NCI-H1417 (cell line): ENCODE results near the gene RGPD5.
"Not testable (repeated sequence)": the region's sequence is repeated elsewhere in the genome, so short reads cannot be mapped to it uniquely, and the experiment has no call there.

Source experiments
- DNase-seq, 3 experiments: peaks; one replicate each; lab custom pipeline; 2025; lab: John Stamatoyannopoulos, UW

RGPD5 gene

DNA sequence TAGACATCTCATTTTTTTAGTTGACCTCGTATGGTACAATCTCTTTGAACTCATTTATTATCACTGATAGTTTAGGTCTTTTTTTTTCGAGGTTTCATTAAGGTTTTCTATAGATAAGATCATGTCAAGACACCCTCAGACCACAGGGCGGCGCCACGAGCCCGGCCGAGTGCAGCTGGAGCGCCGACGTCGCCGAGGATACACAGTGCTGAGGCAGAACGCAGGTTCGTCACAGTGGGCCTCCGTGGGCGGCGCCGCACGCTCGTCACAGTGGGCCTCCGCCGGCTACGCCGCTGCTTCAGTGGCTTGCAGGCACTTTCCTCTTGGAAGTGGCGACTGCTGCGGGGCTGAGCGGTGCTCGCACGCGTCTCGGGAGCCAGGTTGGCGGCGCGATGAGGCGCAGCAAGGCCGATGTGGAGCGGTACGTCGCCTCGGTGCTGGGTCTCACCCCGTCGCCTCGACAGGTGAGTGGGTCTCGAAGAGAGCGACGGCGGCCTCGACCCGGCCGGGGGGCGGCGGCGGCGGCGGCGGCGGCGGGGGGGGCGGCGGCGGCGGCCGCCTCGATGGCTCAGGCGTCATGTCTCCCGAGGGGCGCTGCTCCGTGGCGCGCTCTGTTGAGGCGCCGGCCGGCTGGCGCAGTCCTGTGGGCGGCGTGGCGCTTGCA, at the start of gene RGPD5:
Gene RGPD5, plus strand, starts transcription at position 232 of the 664 bp plus-strand sequence. Its CDS starts 161 bp downstream, at position 393.
- DNase-seq, result not testable (repeated sequence)

DNA sequence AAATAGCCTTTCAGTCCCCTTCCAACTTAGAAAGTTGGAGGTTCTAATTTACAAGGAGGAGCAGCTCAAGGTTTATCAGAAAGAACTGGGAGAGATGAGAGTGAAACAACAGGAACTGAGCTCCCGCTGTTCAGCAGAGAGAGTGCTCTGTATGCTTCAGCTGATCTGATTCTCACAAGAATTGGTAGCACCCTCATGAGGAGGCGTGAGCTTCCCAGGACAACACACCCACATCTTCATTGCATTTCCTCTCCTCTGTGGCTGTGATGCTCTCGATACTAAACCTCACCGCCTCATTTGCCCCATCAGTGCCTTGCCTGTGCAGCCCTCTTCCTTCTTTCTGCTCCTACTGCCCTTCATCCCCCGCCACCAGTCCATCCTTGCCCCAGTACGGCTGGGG, 42.5 kb upstream of the RGPD5 start:
- not testable (repeated sequence) for DNase-seq

DNA sequence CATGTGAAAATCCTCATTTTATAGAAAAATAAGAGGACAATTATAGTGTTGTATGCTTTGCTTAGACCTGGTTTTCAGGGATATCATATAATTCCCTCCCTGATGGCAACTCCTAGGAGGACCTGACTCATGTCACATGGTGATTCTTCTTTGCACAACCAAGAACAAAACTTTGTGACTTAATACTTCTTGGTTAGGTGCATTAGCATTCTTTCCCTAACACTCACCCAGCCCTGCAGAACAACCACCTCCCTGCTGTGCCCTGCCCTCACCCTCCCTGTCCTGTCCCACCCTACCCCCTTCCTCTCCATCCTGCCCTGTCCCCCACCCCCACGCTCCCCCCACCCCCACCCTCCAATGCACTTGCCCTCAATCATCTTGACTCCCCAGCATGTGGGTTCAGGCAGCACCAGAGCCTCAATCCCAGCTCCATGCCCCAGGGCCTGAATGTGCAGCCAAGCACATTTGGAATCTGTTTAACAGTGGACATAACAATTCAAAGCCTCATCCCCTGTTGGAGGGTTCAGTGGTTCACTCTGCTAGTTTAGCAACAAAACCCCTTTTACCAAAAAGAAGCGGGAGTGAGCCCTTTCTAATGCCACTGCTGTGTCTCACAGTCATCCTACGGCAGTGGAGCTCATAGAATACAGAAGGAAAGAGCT, 36.8 kb upstream of the RGPD5 start:
- not testable (repeated sequence) for DNase-seq

DNA sequence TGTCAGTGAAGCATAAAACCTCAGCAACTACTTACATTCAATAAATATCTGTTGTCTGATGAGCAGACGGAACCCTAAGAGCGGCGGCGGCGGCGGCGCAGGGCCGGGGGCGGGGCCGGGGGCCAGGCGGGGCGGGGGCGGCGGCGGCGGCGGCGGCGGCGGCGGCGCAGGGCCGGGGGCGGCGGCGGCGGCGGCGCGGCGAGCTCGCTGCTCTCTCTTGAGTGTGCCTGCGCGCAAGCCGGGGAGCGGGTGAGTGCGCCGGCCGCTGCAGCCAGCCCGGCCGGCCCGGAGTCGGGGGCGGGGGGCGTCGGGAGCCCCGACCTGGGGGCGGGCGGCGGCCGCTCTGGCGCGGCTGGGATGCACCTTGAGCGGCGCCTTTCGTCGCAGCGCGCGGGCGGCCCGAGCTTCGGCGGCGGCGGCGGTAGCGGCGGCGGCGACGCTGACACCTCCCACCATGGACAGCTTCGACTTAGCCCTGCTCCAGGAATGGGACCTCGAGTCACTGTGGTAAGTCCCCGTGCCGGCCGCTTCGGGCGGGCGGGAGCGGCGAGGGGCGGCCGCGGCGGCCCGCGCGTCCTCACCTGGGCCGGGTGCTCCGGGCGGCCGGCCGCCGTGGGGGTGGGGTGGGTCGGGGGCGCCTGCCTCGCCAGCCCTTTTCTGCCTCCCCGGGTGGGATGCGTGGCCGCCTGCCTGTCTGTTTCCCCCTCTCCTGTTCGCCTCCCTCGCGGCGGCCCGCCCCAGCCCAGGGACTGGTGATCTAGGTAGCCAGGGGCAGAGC, 33.7 kb upstream of the RGPD5 start:
- not testable (repeated sequence) for DNase-seq

DNA sequence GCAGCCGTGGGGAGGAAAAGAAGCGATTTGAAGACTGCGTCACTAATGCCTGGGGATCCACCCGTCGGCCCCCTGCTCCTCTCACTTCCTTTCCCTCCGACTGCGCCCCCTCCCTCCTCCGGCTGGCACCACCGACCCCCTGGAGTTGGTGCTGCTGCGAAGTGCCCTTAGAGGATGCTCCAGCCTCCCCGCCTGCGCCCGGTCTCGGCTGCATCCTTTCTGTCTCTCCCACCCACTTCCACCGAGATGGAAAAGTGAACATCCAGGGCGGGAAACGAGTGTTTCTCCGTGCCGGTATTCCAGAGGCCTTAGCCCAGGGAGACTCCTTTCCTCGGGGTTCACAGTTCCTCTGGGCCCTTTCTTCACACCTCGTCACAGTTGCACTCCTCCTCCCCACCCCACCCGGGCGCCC, 33.1 kb upstream of the RGPD5 start:
- not testable (repeated sequence) for DNase-seq

DNA sequence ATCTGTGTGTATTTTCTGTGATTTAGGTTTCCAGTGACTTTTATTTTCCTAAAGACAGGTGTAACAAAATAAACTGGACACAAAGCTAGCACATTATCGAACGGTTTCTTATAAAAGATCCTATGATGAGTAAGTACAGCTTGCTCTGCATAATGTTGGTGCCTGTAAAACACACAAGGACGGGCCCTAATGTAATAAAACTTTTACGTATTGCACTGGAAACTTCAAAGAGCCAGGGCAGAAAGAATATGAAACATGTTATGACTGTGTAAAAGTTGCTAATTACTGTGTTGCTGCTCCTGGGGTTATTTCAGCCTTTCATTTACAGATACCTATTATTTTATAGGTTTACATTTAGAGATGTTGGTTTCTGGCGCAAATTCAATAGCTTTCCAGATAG, 32.1 kb upstream of the RGPD5 start:
- not testable (repeated sequence) for DNase-seq

DNA sequence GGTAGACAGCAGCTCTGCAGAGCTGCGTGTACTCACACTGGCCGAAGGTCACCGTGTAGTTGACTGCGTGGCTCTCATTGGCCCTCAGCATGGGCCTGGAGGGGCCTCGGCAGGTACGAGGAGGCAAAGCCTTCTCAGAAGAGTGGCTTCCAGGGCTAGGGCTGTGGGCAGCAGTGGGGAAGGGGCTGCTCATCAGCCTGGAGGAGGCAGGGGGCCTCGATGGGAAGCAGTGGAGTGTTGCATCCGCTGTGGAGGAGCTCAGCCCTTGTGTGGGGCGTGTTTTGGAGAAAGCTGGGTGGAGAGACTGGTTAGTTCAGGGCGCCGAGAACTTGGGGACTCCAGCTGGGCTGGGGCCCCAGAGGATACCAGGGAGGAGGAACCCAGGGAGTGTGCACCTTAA, 28.0 kb upstream of the RGPD5 start:
- DNase-seq, result not testable (repeated sequence)

DNA sequence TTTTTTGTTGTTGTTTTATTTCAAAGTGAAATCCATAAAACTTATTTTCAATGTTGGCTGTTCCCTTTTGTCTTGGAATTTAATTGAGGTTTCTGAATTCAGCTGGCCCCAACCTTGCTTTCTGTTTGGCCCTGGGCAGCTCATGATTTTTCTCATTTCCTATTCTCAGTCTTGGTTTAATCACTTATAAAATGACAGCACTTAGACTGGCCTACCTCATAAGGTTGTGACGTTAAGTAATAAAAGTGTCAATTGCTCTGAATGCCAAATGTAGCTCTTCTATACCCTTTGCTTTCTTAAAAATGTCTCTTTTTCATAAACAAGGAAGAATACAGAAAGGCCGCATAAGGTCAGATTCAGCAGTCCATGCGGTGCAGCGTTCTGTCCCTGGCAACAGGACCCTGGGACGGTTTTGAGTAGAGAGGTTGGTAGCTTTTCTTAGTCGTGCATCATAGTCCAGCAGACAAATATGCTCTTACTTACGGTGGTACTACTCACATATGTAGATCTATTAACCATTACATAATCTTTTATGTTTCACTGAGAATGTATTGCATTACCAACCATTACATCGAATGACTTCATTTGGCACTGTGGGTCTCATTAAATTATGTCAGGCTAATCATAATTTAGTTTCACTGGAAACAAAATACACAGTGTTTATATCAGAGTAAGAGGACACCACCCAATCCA, 27.1 kb upstream of the RGPD5 start:
- DNase-seq, result not testable (repeated sequence)

DNA sequence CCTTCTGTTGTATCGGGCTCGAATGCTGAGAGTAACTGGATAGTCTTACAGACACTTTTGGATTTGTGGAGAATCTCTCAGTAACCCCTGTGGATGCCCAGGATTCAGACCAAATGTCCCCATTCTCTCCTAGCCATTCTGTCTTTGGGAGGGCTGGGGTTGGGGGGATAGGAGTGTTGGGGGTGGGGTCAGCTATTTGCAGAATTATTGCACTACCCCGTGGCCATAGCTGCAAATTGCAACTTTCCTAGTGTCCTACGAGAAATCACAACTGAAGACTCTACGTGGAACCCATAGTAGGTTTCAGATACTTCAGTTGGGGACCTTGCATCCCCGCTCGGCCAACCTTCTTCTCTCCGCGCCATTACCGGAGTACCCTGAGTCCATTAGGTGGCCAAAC, 25.2 kb upstream of the RGPD5 start:
- not testable (repeated sequence) for DNase-seq

DNA sequence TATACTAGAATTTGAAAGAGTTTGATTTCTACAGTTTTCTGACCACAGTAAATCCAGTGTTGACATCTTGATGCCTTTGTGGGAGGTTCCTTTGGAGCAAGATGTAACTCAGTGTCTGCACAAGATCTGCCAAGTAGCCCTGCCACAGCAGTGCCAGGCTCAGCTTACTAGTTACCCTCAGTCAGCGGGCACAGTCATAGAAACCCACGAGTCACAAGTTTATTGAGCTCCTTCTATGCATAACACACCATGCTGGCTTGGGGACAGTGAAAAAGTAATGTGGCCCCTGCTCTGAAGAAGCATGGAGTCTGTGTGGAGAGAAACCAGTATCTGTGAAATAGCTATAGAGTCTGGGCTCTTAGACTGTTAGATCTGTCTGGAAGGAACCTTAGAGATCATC, 15.0 kb upstream of the RGPD5 start:
- not testable (repeated sequence) for DNase-seq

DNA sequence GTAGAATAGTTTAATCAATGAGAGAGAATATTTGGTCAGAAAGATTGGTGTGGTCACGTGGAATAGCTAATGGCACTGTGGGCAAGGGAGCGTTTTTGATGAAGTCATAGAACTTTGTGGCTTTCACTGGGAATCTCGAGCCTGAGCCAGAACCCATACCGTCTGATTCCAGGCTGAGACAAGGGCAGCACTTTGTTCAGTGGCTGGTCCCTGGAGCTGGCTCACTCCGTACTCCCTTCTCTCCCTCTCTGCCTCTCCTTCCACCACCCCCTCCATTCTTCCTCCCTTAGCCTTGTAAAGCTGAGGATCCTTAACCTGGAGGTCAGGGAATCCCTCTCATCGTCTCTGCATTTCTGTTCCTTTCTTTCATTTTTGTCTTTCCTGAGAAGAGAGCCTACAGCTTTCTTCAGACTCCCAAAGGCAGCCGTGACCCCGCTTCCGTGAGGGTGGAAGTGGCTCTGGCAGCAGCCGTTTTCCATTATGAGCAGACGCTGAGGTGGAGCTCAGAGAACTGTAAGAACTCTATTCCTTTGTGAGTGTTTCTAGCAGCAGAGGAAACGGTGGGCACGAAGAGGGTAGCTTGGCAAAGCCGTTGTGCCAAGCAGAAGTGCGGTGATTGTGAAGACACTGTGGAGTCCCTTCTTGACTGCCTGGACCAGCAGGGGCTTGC, 12.8 kb upstream of the RGPD5 start:
- DNase-seq, result not testable (repeated sequence)

DNA sequence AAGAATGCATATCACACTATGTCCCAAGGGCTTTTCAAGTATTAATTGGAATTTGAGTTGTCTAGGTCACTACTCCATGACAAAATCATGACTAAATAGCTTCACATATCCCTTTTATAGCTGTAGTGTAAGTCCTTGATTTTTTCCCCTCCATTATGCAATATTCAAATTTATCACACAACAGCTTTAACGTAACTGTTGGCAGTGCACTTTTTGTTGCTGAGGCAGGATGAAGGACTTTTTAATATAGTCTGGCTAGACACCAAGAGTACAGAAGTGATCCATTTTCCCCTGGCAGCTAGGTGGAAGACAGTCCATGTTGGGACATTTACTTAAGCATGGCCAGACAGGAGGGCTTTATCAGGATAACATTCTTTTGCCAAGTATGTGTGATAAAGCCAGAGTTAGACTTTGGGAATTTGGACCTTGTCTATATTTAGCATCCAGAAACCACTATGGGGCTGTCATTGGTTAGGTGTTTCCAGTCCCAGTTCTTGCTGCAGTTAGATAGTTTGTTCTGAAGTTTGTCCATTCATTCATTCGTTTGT, 11.6 kb upstream of the RGPD5 start:
- DNase-seq, result not testable (repeated sequence)

DNA sequence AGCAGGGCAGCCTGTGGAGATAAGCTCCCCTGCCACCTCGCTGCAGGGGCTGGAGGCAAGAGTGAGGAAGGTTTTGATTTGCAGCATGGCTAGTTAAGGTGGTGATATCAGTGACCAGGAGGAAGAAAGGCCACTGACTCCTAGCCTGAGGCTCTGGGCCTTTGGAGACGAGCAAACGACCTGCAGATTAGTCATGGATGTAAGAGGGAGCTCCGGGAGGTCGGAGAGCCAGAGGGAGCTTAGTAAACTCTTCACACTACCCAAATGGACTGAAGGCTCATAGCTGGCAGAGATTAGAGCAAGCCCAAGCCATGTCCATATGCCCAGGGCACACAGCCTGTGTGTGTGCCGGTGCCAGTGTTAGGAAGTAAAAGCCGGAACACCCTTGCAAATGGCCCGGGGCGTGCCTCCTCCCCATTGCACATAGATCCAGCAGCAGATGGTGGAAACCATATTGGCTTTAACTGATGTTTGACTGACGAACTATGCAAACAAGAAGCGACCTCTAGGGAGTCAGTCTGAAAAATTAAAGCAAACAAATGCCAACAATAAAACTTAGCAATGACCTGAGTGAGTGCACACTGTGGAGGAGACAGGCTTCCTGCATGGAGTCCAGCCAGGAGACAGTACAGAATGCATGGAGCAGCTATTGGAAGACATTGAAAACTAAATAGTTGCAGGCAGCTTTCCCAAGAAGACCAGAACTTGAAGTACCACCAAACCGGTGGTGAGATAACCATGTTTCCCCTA, 2.4 kb upstream of the RGPD5 start:
- DNase-seq, result not testable (repeated sequence)

DNA sequence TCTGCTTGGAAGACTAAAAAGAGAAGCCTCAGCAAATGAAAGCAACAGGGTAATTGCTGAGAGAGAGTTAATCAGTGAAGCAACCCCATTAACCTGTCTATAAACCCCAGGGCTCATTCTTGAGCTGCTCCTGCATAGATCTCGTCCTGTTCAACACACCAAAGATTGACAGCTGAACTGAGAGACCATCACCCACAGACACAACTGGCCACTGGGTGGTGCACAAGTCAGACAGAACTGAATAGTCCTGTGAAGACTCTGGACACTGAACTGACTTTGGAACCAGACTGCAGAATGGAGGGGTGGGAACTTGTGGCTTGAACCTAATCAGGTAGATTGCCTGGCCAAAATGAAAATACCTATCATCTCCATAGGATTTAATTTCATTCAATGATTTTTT, 1.4 kb upstream of the RGPD5 start:
- not testable (repeated sequence) for DNase-seq

DNA sequence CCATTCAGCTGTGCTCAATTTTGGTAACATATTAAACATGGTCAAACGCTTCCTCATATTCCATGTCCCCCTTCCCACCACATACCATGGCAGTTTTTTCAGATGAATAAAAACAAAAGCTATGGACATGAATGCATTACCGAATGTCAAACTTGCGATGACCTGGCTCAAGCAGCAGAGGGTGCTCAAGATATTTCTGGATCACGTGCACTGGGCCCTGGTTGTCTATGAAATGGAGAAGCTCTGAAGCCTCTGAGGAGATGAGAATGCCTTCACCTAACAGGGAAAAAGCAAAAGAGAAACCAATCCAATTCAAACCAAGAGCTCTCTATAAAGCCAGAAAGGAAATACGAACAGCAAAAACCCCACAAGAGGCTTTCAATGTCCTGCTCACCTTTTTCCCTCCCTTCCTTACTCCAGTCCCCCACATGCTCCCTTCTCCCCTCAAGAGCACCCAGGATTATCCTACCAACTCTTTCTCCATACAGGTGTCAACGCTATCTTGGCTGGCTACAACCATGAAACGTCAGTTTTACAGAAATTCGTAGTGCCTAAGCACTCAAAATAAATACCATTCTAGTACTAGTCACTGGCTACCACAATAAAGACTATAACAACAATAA, 77.1 kb downstream of the RGPD5 start:
- not testable (repeated sequence) for DNase-seq

DNA sequence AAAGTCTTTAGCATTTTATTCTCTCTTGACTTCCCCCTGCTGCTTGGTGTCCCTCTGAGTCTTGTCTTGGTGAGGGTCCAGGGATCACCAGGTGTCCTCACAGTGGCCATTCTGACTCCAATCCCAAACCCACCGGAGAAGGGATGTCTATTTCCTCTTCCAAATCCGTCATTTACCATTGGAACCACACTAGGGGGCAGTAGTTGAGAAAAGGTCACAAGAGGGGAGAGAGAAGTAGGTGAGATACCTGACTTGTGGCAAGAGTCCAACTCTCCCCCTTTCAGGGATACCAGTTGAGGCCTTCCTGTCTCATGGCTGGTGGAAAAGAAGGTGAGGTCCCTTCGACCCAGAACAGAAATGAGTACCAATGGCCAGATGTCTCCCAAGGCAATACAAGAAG, 82.5 kb downstream of the RGPD5 start:
- not testable (repeated sequence) for DNase-seq

DNA sequence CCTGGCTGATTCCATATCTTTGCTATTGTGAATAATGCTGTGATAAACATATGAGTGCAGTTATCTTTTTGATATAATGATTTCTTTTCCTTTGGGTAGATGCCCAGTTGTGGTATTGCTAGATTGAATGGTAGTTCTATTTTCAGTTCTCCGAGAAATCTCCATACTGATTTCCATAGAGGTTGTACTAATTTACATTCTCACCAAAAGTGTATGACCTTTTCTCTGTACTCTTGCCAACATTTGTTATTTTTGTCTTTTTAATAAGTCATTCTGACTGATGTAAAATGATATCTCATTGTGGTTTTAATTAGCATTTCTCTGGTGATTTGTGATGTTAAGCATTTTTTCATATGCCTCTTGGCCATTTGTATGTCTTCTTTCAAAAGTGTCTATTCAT, 88.0 kb downstream of the RGPD5 start:
- DNase-seq, result not testable (repeated sequence)

DNA sequence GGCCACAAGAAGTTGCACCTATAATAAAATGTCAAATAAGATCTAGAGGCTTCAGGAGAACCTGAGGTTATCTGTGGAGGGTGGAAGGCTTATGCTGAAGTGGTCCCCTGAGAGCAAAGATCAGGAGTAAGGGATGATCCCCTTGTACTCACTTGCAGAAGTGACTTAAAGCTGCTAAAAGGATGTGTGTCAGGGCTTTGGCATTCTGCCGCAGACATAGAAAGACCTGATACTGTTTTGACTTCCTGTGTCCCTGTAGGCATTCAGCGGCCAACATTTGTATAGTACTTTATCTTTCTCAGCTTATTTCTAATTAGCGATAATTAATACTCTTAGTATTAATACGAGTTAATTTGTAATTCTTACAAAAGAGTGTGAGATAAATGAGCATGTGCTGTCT, 94.3 kb downstream of the RGPD5 start:
- not testable (repeated sequence) for DNase-seq

DNA sequence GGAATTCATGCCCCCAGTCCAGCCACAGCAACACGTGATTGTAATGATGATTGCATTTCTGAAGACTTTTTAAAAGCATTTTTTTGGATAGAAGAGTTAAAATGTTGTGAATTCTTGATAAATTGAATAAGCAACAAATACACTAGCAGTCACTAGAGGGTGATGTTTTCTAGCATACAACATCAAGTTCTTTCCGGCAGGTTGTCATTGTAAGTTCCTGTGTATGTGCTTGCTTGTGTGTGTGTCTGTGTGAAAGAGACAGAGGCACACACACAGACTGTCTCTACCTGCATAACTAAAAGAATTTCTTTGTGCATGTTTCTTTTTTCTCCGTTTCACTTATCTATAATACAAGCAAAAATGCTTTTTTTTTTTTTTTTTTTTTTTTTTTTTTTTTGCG, 95.8 kb downstream of the RGPD5 start:
- not testable (repeated sequence) for DNase-seq

DNA sequence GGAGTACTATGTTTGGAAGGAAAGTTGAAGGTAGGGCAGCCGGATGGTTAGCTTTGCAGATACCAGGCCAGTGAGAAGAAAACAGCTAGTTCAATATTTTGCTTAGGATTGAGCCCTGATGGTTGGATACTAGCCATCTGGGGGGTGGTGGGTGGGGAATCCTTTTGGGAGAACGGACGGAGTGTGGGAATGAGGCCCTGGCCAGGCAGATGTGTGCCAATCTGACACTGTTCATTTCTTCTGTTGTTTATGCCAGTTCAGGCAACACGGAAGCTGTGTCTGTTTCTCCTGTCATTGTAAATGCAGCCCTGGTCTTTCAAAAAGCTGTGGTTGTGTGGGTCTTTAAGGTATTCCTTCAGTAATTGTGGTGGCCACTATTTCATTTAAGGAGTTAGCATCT, 96.9 kb downstream of the RGPD5 start:
- DNase-seq, result not testable (repeated sequence)
